ENCODE data around the gene PAFAH1B2.

PAFAH1B2 gene

DNA sequence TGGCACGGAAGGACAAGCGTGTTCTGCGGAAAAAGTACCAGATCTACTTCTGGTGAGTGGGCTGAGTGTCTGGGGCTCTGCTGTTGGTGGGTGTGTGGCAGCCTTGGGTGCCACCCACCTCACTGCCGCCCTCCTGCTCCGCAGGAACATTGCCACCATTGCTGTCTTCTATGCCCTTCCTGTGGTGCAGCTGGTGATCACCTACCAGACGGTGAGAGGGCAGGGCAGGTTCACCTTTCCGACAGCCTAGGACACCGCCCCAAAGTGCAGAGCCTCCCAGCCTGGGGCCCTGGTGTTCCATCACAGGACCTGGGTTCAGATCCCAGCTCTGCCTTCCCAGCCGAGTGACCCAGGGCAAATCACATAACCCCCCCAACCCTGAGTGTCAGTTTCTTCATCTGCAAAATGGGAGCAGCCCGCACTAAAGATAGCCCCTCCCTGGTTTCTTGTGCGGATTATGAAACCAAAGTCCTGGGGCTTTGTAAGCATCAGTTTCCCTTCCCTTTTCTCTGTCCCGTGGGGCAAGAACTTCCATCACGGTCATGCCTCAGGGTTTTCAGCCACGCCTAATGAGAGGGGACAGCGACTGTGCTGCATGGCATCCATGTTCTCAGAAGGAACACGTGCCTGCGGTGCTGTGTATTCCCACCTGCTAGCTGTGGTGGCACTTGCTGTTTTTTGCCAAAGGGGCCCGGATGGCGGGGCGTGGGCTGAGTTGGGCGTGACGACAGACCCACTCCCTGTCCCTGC, 45.3 kb downstream of the PAFAH1B2 start:
- no peak for DNase-seq

DNA sequence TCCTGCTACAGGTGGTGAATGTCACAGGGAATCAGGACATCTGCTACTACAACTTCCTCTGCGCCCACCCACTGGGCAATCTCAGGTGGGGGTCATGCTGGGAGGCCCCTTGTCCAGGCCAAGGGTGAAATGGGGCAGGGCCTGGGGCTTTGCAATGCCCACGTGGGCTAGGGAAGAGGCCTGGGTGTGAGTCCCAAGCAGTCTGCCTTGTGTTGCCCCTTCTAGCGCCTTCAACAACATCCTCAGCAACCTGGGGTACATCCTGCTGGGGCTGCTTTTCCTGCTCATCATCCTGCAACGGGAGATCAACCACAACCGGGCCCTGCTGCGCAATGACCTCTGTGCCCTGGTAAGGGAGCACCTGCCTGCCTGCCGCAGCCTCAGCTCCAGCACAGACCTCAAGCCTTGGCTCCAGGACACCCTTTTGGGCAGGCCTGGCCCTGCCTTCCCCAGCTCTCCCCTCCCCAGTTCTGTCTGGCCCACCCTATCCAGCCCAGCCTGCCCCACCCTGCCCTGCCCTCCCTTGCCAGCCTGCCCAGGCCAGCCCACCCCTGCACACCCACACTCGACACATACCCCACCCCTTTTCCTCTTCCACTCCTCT, 46.0 kb downstream of the PAFAH1B2 start:
- DNase-seq: no peak

DNA sequence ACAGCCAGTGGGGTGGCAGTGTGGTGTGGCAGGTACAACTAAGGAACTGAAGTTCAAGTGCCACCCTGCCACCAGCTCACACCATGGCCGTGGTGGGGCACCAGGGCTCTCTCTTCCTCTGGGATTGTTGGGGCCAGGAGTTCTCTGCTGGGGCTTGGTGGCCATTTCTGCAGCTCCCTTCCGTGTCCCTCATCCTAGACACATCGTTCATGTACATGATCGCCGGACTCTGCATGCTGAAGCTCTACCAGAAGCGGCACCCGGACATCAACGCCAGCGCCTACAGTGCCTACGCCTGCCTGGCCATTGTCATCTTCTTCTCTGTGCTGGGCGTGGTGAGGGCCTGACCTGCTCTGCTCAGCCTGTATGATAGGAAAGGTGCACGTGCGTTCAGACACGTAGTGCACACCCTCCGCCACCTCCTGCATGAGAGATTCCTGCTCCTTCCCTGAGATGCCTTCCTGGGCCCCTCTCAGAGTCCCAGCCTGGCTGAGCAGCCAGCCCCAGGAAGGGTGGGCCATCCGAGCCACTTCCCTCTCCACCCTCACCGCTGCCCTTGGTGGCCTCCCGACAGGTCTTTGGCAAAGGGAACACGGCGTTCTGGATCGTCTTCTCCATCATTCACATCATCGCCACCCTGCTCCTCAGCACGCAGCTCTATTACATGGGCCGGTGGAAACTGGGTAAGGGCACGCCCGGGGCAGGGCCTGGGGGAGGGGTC, 47.8 kb downstream of the PAFAH1B2 start:
- DNase-seq: no peak

DNA sequence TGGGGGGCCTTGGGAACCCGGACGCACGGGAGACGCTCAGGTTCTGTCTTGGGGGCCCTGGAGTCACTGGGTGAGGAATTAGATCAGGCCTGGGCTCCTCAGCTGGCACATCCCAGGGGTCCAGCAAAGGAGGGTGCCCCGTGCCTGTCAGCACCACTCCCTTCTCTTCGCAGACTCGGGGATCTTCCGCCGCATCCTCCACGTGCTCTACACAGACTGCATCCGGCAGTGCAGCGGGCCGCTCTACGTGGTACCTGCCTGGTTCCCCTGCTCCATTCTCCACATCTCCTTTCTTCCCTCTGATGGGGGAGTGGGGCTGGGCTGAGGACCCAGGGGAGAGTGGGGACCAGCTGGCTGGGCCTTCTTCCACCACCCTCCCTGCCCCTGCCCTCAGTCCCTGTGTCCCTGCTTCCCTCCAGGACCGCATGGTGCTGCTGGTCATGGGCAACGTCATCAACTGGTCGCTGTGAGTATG, 48.4 kb downstream of the PAFAH1B2 start:
- DNase-seq: no peak

DNA sequence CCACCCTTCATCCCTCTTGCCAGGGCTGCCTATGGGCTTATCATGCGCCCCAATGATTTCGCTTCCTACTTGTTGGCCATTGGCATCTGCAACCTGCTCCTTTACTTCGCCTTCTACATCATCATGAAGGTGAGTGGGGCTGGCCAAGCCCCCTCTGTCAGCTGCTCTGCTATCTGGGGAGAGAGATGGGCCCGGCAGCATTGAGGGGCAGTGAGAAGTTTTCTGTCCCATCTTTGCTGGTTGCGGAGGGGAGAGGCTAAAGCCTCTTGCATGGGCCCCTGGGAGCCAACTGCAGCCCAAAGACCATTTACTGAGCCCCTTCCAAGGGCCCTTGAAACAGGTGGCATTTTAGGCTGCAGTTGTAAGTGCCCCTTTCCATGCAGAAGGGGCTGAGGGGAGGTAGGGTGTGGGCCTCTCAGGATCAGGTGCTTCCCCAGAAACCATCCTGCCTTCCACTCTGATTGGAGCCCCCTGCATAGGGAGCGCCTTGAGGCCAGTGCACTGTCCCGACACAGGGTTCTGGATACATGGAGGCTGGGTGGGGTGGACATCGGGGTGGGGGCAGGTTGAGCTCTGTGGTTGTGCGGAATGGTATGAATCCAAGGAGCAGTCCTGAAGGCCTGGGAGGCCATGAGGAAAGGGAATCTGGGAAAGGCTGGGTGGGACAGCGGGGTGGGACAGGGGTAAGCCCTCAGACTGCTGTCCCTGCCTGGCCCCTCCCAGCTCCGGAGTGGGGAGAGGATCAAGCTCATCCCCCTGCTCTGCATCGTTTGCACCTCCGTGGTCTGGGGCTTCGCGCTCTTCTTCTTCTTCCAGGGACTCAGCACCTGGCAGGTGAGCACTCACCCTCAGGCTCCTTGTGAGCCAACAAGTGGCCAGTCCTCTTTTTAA, 49.3 kb downstream of the PAFAH1B2 start:
- no peak for DNase-seq

DNA sequence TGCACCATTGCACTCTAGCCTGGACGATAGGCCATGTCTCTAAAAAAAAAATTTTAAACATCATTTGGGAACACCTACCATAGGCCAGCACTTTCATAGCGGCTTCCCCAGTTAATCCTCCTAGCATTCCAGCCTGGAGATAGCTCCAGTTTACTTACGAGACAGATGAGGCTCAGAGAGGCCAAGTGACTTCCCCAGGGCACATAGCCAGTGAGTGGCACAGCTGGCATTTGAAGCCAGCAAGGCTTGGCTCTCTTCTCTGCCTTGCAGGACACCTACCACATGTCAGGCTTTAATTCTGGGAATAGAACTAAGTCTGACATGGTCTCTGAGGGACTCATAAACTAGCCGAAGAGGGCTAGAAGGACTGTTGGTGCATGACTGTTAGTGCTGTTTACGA, 50.2 kb downstream of the PAFAH1B2 start:
- DNase-seq: no peak

DNA sequence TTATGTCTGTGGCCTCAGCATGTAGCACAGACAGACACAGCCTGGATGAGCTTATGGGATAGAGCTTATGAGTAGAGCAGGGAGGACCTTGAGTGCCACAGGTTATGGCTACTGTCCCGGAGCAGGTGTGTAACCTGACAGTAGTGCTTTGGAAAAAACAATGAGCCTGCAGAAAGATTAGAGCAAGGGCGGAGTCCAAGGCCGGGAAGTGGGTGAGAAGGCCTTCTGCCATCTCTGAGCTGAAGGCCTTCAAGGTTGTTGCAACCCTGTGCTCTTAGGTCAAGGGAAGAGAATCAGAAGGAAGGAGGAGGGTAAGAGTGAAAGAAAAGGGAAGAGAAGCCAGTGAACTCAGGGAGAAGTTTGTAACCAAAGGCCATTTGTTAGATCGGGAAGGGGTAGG, 51.2 kb downstream of the PAFAH1B2 start:
- DNase-seq: no peak

DNA sequence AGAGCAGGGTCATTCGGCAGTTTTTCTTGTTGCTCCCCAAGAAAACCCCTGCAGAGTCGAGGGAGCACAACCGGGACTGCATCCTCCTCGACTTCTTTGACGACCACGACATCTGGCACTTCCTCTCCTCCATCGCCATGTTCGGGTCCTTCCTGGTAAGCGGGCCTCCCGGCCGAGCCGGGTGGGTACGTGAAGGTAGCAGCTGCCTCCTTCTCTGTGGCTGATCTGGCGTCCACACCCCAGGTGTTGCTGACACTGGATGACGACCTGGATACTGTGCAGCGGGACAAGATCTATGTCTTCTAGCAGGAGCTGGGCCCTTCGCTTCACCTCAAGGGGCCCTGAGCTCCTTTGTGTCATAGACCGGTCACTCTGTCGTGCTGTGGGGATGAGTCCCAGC, 51.7 kb downstream of the PAFAH1B2 start:
- no peak for DNase-seq

DNA sequence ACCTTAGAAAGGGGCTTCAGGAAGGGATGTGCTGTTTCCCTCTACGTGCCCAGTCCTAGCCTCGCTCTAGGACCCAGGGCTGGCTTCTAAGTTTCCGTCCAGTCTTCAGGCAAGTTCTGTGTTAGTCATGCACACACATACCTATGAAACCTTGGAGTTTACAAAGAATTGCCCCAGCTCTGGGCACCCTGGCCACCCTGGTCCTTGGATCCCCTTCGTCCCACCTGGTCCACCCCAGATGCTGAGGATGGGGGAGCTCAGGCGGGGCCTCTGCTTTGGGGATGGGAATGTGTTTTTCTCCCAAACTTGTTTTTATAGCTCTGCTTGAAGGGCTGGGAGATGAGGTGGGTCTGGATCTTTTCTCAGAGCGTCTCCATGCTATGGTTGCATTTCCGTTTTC, 52.9 kb downstream of the PAFAH1B2 start:
- DNase-seq: no peak

DNA sequence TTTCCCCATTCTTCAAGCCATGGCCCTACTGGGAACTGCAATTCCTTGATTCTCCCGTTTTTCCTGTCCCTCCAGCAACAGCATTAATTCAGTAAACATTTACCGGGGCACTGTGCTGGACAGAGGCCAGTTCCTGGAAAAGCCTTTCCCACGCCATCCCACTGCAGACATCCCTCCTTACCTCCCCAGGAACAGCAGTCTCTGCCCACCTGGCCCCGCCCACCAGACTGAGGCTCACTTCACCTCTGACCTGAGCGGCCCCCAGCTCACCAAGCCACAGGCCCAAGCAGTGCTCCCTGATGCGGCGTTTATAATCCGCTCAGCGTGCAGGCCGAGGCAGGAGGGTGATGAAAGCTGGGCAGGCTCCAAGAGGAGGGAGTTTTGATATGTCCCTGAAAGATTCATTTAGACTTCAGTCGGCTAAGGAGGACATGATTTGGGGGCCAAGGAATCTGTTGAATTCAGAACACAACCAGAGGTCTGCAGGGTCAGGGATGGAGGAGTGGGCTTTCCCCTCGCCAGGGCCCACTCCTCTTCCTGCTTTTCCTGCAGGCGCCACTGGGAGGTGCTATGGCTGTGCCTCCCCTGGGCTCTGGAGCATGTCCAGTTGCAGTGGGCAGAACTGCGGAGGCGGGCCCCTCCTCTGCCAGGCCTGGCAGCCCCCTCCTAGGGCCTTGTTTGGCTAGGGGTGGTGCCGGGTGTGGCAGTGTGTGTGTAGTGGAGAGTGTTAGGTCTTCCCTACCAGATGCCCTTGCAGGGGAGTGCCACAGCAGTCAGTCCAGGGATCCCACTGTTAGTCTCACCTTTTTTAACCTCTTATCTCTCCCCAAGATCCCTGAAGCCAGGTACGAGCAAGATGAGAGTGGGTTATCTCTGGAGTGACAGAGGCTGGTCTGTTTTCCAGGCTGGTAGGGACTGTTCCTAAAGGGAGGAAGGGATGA, 53.7 kb downstream of the PAFAH1B2 start:
- DNase-seq: no peak

DNA sequence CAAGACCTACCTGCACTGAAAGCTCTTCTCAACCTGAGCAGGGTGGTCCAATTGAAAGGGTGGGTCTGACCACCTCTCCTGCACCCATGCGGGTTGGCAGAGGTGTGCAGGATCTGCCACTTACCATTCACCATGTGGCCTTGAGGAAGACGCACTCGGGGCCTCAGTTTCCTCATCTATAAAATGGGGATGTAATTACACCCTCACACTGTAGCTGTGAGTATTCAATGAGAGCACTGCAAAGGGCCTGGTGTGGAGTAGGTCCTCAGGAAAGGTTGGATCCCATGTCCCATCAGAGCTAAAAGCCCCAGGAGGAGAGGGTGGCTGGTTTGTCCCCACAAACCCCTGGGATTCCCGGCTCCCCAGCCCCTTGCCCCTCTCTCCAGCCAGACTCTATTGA, 54.5 kb downstream of the PAFAH1B2 start:
- no peak for DNase-seq

DNA sequence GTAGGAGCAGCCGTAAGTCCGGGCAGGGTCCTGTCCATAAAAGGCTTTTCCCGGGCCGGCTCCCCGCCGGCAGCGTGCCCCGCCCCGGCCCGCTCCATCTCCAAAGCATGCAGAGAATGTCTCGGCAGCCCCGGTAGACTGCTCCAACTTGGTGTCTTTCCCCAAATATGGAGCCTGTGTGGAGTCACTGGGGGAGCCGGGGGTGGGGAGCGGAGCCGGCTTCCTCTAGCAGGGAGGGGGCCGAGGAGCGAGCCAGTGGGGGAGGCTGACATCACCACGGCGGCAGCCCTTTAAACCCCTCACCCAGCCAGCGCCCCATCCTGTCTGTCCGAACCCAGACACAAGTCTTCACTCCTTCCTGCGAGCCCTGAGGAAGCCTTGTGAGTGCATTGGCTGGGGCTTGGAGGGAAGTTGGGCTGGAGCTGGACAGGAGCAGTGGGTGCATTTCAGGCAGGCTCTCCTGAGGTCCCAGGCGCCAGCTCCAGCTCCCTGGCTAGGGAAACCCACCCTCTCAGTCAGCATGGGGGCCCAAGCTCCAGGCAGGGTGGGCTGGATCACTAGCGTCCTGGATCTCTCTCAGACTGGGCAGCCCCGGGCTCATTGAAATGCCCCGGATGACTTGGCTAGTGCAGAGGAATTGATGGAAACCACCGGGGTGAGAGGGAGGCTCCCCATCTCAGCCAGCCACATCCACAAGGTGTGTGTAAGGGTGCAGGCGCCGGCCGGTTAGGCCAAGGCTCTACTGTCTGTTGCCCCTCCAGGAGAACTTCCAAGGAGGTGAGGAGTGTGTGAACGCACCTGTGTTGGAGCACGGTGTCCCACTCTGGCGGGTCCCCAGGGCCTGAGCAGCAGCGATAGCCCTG, 55.2 kb downstream of the PAFAH1B2 start, which contains the start of gene TAGLN:
TSS of gene TAGLN (plus strand) at position 318 of the 863 bp plus-strand sequence. CDS start 3,644 bp downstream, outside the sequence.
- DNase-seq: no peak

DNA sequence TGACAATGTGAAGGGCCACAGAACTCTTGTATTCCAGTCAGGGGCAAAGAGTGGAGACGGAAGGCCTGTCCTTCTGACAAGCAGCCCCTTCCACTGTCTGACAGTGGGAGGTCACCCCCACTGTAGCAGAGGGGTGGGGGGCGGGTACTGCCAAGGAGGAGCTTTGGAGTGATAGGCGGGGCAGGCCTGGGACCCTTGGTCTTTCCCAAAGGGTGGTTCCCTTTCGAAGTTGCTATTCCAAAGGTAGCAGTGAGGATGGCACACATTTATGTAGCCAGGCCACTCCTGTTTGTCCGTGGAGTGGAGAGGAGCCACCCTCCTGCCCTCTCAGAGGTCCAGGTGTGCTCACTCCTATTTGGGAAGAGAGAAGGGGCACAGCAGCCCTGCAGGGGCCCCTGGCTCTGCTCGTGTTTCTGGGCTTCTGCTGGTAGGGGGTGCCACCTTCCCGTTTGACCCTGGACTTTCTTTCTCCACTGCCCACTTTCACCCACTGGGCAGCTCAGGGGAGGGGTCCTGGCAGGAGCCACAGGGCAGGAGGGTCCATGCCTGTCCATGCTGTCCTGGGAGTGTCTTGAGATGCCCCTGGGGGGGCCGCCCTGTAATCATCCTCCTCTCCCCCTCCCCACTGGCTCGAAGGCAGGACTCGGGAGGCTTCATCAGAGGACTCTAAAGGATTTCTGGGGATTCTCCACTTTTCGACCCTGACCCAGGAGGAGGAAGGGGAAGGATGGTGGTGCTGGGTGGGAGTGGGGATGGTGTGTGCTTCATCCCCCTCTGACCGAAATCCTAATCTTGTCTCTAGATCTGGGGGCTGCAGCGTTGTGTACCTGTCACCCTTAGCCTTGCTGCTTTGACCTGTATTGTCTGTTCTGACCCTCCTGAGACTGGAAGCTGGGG, 56.1 kb downstream of the PAFAH1B2 start:
- DNase-seq: no peak

DNA sequence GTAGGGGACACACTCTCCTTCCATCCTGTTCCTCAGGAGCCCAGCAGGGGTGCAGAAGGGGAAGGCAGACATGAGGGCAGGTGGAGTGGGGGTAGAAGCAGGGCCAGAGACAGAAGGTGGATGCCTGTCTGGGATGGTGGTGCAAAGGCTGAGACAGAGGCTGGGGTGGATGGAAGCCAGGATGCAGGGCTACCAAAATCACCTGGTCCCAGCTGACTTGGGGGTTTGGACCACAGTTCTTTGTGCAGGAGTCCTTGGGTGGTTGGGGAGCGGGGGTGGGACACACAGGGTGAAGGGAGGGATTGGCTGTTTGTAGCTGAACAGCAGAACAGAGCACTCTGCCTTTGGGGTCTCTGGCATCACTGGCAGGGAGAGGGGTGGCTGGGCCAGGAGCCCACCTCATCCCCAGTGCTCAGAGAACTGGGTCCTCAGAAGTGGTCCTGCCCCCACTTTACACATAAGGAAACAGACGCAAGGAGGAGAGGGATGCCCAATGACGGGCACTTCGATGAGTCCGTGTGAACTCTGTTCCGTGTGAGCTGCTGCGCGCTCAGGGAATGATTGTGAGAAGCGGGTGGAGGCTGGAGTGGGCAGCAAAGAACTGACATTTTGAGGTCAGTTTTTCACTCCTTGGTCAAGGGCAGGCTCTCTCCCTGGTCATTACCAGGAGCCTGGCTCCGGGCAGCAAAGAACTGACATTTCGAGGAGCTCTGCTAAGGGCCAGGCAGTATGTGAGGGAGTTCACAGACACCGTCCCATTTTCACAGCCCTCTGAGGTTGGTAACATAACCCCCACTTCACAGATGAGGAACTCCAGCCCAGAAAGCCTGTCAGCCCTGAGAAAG, 56.9 kb downstream of the PAFAH1B2 start:
- DNase-seq: no peak

DNA sequence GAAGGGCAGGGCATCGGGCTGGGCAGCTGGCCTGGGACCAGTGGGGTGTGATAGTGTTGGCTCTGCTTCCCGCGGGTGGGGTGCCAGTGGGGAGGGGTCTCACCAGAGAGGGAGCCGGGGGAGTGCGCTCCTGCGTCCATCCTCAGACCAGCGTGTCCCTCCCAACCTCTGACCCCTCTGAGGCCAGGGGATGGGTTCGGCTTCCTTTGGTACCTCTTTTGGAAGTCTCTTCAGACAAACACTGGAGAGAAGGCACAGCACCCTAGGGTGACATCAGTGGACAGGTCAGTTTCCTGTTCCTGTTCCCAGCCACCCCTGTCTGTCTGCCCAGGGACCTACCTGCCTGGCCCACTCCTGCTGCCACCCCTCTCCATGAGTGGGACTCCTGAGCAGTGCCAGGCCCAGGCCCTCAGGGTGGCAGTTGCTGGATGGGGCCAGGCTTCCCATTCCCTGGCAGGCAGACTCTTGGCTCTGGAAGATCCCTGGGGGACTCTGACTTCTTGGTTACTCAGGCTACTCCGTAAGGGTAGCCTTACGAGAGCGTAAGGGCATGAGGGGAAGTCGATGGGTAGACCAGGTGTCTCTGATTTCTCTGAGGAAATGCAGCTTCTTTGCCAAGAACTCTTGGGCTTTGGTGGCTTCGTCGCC, 57.7 kb downstream of the PAFAH1B2 start:
- peak in 1 of 2 experiments; percentile 30 for DNase-seq

DNA sequence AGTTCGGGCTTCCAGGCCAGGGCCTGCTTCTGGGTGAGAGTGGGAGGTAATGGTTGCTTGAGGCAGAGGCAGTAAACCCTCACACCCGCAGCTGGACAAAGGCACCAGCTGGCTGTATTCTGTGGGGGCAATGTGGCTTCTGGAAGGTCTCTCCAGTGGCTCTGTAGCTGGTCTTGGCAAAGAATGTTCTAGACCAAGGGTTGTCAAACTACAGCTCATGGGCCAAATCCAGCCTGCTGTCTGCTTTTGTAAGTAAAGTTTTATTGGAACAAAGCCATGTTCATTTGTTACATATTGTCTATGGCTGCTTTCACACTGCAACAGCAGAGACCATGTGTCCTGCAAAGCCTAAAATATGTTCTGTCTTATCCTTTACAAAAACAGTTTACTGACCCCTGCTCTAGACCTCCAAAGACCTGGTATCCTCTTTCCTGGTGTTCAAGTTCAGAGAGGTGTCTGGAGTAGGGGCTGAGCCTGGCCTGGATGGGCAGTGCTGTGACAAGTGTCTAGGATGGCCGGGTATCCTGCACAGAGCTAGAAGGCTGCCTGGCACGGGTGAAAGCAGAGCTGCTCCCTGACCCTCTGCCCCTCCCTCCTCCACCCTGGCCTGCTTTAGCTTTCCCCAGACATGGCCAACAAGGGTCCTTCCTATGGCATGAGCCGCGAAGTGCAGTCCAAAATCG, 58.4 kb downstream of the PAFAH1B2 start:
- DNase-seq: peak in 1 of 2 experiments; percentile 29

DNA sequence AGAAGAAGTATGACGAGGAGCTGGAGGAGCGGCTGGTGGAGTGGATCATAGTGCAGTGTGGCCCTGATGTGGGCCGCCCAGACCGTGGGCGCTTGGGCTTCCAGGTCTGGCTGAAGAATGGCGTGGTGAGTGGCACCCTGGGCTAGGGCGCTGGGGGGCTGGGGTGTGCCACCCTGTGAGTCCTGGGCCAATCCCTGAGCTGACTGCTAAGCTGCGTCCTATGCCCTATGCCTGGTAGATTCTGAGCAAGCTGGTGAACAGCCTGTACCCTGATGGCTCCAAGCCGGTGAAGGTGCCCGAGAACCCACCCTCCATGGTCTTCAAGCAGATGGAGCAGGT, 59.0 kb downstream of the PAFAH1B2 start:
- DNase-seq: no peak

Measured in NCI-H446 (cell line).